ENCODE results near the gene SH3GL2. TPM values are rescaled to one million over a fixed set of nuclear protein-coding genes. Genes with fewer than 3 reads are reported as not detected.

SH3GL2 gene
- total RNA-seq, 4 donors from 2014 or later, result 0.67 TPM; not detected in 3

GRCh38 chr9:17725399-17726010, 146.6 kb downstream of the SH3GL2 start:
- Histone ChIP-seq H3K27me3 (no peaks in the 10 kb centered on the region), H3K27ac (no peak overlapping the region), H3K4me3 (no peak overlapping the region), H3K36me3 (no peaks in the 10 kb centered on the region), H3K9me3 (peaks cover 0 to 3% (median 0%) of the 10 kb centered on the region in 4 donors), H3K4me1 (no peaks in the 10 kb centered on the region)
- TF ChIP-seq CTCF (IDR thresholded peaks at IDR 0.05) (no peak), POLR2A (IDR thresholded peaks at IDR 0.05) (no peak)
- DNase-seq, result no peak

GRCh38 chr9:17726298-17726697, 147.4 kb downstream of the SH3GL2 start:
- H3K27me3 ChIP-seq, result no peaks in the 10 kb centered on the region
- TF ChIP-seq POLR2A (IDR thresholded peaks at IDR 0.05) (no peak), CTCF (IDR thresholded peaks at IDR 0.05) (no peak)
- H3K27ac ChIP-seq, result no peak overlapping the region
- H3K36me3 ChIP-seq, result no peaks in the 10 kb centered on the region
- no peak overlapping the region for H3K4me3 ChIP-seq
- H3K4me1 ChIP-seq, result no peaks in the 10 kb centered on the region
- H3K9me3 ChIP-seq, result peaks cover 0 to 3% (median 0%) of the 10 kb centered on the region in 4 donors
- DNase-seq, result no peak

GRCh38 chr9:17730899-17731298, 152.0 kb downstream of the SH3GL2 start:
- no peak overlapping the region for H3K27ac ChIP-seq
- TF ChIP-seq CTCF (IDR thresholded peaks at IDR 0.05) (no peak), POLR2A (IDR thresholded peaks at IDR 0.05) (no peak)
- H3K4me1 ChIP-seq, result no peaks in the 10 kb centered on the region
- no peaks in the 10 kb centered on the region for H3K36me3 ChIP-seq
- H3K9me3 ChIP-seq, result no peaks in the 10 kb centered on the region
- no peak overlapping the region for H3K4me3 ChIP-seq
- H3K27me3 ChIP-seq, result no peaks in the 10 kb centered on the region
- no peak for DNase-seq

- no peak overlapping the region for H3K27ac ChIP-seq
- no peaks in the 10 kb centered on the region for H3K4me1 ChIP-seq
- H3K36me3 ChIP-seq, result no peaks in the 10 kb centered on the region
- TF ChIP-seq CTCF (IDR thresholded peaks at IDR 0.05), result no peak
- no peak for TF ChIP-seq POLR2A (IDR thresholded peaks at IDR 0.05)
- no peak for DNase-seq
- no peaks in the 10 kb centered on the region for H3K27me3 ChIP-seq
- no peaks in the 10 kb centered on the region for H3K9me3 ChIP-seq
- no peak overlapping the region for H3K4me3 ChIP-seq
These were observed 152.4 kb downstream of the SH3GL2 start for GRCh38 chr9:17731308-17731707.

- DNase-seq, result no peak
- Histone ChIP-seq H3K4me1 (no peaks in the 10 kb centered on the region), H3K27ac (no peak overlapping the region), H3K27me3 (no peaks in the 10 kb centered on the region), H3K9me3 (no peaks in the 10 kb centered on the region), H3K4me3 (no peak overlapping the region), H3K36me3 (no peaks in the 10 kb centered on the region)
- TF ChIP-seq CTCF (IDR thresholded peaks at IDR 0.05) (no peak), POLR2A (IDR thresholded peaks at IDR 0.05) (no peak)
These were observed 155.8 kb downstream of the SH3GL2 start for GRCh38 chr9:17734674-17735073.

GRCh38 chr9:17735859-17736258, 157.0 kb downstream of the SH3GL2 start:
- Histone ChIP-seq H3K27ac (no peak overlapping the region), H3K27me3 (no peaks in the 10 kb centered on the region), H3K9me3 (no peaks in the 10 kb centered on the region), H3K4me1 (no peaks in the 10 kb centered on the region), H3K36me3 (no peaks in the 10 kb centered on the region), H3K4me3 (no peak overlapping the region)
- TF ChIP-seq POLR2A (IDR thresholded peaks at IDR 0.05) (no peak), CTCF (IDR thresholded peaks at IDR 0.05) (no peak)
- no peak for DNase-seq

Data from Peyer's patch (tissue), 4 donors.